DND-41 (cell line): ENCODE measurements around the gene GSTA1.

Source experiments
- CTCF ChIP-seq: IDR thresholded peaks from 2 replicates; pipeline ENCODE4 v1.5.1; 2012; ENCODE audit warnings: borderline replicate concordance, low read length, moderate library complexity, mild to moderate bottlenecking; ENCODE audit not compliant: poor library complexity, severe bottlenecking; ENCODE audit errors: extremely low read depth
- EZH2 ChIP-seq: IDR thresholded peaks from 3 replicates; pipeline ENCODE4 v1.6.1; 2012; ENCODE audit warnings: borderline replicate concordance, low read depth, mild to moderate bottlenecking, moderate library complexity, low read length, inconsistent platforms; ENCODE audit not compliant: severe bottlenecking

- TF ChIP-seq CTCF (no peak), EZH2 (no peak)
Observed at GRCh38 chr6:52787917-52788316, 15.7 kb downstream of the GSTA1 start.
